NCI-H510A (cell line): ENCODE measurements around the gene CPXM1.
"Not testable (repeated sequence)": the region's sequence is repeated elsewhere in the genome, so short reads cannot be mapped to it uniquely, and the experiment has no call there.

Experiments
- DNase-seq: peaks from one replicate; lab custom pipeline; 2025; lab: John Stamatoyannopoulos, UW

CPXM1 gene

GRCh38 chr20:2799688-2800520 lies 523 bp downstream of the CPXM1 start:
- DNase-seq: no peak

- no peak for DNase-seq
Measured at GRCh38 chr20:2799271-2799670, 1.2 kb downstream of the CPXM1 start.

- no peak for DNase-seq
Measured at GRCh38 chr20:2798814-2799213, 1.6 kb downstream of the CPXM1 start.

GRCh38 chr20:2798095-2798805 lies 2.2 kb downstream of the CPXM1 start:
- DNase-seq: no peak

- no peak for DNase-seq
Measured at GRCh38 chr20:2797136-2797983, 3.1 kb downstream of the CPXM1 start.

GRCh38 chr20:2796011-2796660 lies 4.3 kb downstream of the CPXM1 start:
- no peak for DNase-seq

GRCh38 chr20:2795451-2795850 lies 5.0 kb downstream of the CPXM1 start:
- DNase-seq: no peak

- no peak for DNase-seq
Measured at GRCh38 chr20:2794866-2795447, 5.5 kb downstream of the CPXM1 start.

- DNase-seq: no peak
Measured at GRCh38 chr20:2794202-2794748, 6.2 kb downstream of the CPXM1 start.

- DNase-seq: no peak
Measured at GRCh38 chr20:2793471-2793870, 7.0 kb downstream of the CPXM1 start.

- no peak for DNase-seq
Measured at GRCh38 chr20:2783908-2784566, 16.4 kb downstream of the CPXM1 start.

GRCh38 chr20:2780948-2781347 lies 19.5 kb downstream of the CPXM1 start:
- DNase-seq: no peak

- no peak for DNase-seq
Measured at GRCh38 chr20:2778602-2779321, 21.7 kb downstream of the CPXM1 start.

GRCh38 chr20:2775139-2775538 lies 25.3 kb downstream of the CPXM1 start:
- no peak for DNase-seq

GRCh38 chr20:2773812-2774211 lies 26.6 kb downstream of the CPXM1 start:
- no peak for DNase-seq

- no peak for DNase-seq
Measured at GRCh38 chr20:2771631-2772080, 28.8 kb downstream of the CPXM1 start.

GRCh38 chr20:2770091-2770490 lies 30.3 kb downstream of the CPXM1 start:
- not testable (repeated sequence) for DNase-seq

- no peak for DNase-seq
Measured at GRCh38 chr20:2768632-2769015, 31.8 kb downstream of the CPXM1 start.

GRCh38 chr20:2767768-2768631 lies 32.4 kb downstream of the CPXM1 start:
- DNase-seq: no peak
